Uterus (tissue), 4 donors: ENCODE results near the gene RFX8. TPM values are rescaled to one million over a fixed set of nuclear protein-coding genes. Genes with fewer than 3 reads are reported as not detected.

ENCODE experiments used
- DNase-seq, 2 donors: peaks; one replicate each; pipeline ENCODE4 v3.0.0-alpha.2; 2019 to 2020
- H3K27ac ChIP-seq, 2 donors: fragments of 200-600 bp; sonication (generic); 1 replicate in 1 of 2; 2 replicates in 1 of 2; pipeline ENCODE4 v1.5.1; 2016 to 2018
- H3K27me3 ChIP-seq, 2 donors: fragments of 200-600 bp; sonication (generic); one replicate each; pipeline ENCODE4 v1.5.1; 2018 to 2019; ENCODE audit warnings: control low read depth in 1 of 2
- H3K36me3 ChIP-seq, 2 donors: fragments of 200-600 bp; sonication (generic); one replicate each; pipeline ENCODE4 v1.5.1; 2019; ENCODE audit warnings: control low read depth in 1 of 2
- H3K4me1 ChIP-seq, 2 donors: fragments of 200-600 bp; sonication (generic); one replicate each; pipeline ENCODE4 v1.5.1; 2018 to 2019; ENCODE audit warnings: control low read depth in 1 of 2
- H3K4me3 ChIP-seq, 2 donors: fragments of 200-600 bp; sonication (generic); 1 replicate in 1 of 2; 2 replicates in 1 of 2; pipeline ENCODE4 v1.5.1; 2018 to 2019; ENCODE audit warnings: mild to moderate bottlenecking in 1 of 2
- H3K9me3 ChIP-seq, 2 donors: fragments of 200-600 bp; sonication (generic); one replicate each; pipeline ENCODE4 v1.5.1; 2019; ENCODE audit warnings: control low read depth in 1 of 2
- POLR2A ChIP-seq, 2 donors: fragments of 450-650 bp; IDR thresholded peaks; one replicate each; pipeline ENCODE4 v1.6.1; 2016; ENCODE audit warnings: antibody characterized with exemption in 2 of 2, mild to moderate bottlenecking in 1 of 2, moderate library complexity in 1 of 2
- intact Hi-C: fragments of 100-400 bp; cut with DNase I; formaldehyde crosslinking; loops from one replicate; pipeline ENCODE4 v1.15.1; 2023; ENCODE audit warnings: low total_unique reads
- total RNA-seq, 4 donors: library from RNA; depleted of rRNA in 3 of 4; stranded (reverse); fragments of >200 nt in 3 of 4; gene quantifications; one replicate each; pipeline versions ENCODE4 v1.1.0 to v1.2.4, GENCODE V29; 2014 to 2023
- TF ChIP-seq, protein P1 (sequence below), 4 experiments: fragments of 200-600 bp in 2 of 4; fragments of 450-650 bp in 2 of 4; sonication (generic) in 2 of 4; IDR thresholded peaks; one replicate each; pipeline ENCODE4 v1.5.1; 2016 to 2019; ENCODE audit warnings: antibody characterized with exemption in 4 of 4, mild to moderate bottlenecking in 2 of 4, moderate library complexity in 1 of 4
- donor health status: DM: yes; HTN: yes; CAD: no.

The RFX8 gene
- total RNA-seq, 4 donors from 2014 or later, result 0.51 to 1.4 (median 1.1) TPM; not detected in 1

DNA sequence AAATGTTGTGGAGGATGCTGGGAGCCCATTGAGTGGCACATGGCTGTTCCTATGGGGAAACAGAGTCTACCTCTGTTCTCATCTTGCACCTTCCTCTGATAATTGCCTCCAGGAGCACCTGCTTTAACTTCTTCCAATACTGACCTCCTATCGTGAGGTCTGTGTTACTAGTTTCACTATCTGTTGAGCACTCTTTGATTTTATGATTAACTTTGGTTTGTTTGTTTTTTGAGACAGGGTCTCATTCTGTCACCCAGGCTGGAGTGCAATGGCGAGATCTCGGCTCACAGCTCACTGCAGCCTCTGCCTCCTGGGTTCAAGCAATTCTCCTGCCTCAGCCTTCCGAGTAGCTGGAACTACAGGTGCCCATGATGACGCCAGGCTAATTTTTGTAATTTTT lies 12.1 kb upstream of the RFX8 start:
- Histone ChIP-seq H3K27me3 (no peaks in the 10 kb centered on the region), H3K4me3 (no peak overlapping the region), H3K4me1 (no peaks in the 10 kb centered on the region), H3K27ac (no peak overlapping the region), H3K9me3 (no peaks in the 10 kb centered on the region), H3K36me3 (no peaks in the 10 kb centered on the region)
- no peak for DNase-seq
- TF ChIP-seq POLR2A (IDR thresholded peaks at IDR 0.05), result no peak
- TF ChIP-seq, protein P1, sequence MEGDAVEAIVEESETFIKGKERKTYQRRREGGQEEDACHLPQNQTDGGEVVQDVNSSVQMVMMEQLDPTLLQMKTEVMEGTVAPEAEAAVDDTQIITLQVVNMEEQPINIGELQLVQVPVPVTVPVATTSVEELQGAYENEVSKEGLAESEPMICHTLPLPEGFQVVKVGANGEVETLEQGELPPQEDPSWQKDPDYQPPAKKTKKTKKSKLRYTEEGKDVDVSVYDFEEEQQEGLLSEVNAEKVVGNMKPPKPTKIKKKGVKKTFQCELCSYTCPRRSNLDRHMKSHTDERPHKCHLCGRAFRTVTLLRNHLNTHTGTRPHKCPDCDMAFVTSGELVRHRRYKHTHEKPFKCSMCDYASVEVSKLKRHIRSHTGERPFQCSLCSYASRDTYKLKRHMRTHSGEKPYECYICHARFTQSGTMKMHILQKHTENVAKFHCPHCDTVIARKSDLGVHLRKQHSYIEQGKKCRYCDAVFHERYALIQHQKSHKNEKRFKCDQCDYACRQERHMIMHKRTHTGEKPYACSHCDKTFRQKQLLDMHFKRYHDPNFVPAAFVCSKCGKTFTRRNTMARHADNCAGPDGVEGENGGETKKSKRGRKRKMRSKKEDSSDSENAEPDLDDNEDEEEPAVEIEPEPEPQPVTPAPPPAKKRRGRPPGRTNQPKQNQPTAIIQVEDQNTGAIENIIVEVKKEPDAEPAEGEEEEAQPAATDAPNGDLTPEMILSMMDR (IDR thresholded peaks at IDR 0.05), result no peak
- intact Hi-C loops, result no loop called here

DNA sequence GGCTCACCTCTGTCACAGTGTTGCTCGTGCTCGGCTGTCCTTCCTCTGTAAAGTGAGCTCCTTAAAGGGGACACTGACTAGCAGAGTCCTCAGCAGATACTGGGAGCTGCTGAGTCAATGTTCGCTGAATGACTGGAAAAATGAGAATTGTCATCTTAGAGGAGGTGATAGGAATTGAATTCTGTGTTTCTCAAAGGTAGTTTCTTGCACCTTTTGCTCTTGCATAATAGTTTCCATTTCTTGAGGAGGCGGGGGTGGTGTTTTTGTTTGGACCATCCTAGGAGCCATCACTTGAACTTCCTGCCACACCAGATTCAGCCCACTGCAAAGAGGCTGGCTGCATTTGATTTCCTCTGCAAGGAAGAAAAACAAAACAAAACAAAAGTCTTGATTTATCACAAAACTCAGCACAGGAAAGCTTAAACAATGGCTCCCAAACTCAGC lies 11.4 kb upstream of the RFX8 start:
- Histone ChIP-seq H3K27ac (no peak overlapping the region), H3K4me1 (no peaks in the 10 kb centered on the region), H3K27me3 (no peaks in the 10 kb centered on the region), H3K36me3 (no peaks in the 10 kb centered on the region), H3K4me3 (no peak overlapping the region), H3K9me3 (no peaks in the 10 kb centered on the region)
- TF ChIP-seq, protein P1 (IDR thresholded peaks at IDR 0.05), result no peak
- TF ChIP-seq POLR2A (IDR thresholded peaks at IDR 0.05), result no peak
- intact Hi-C loops, result no loop called here
- DNase-seq, result no peak

DNA sequence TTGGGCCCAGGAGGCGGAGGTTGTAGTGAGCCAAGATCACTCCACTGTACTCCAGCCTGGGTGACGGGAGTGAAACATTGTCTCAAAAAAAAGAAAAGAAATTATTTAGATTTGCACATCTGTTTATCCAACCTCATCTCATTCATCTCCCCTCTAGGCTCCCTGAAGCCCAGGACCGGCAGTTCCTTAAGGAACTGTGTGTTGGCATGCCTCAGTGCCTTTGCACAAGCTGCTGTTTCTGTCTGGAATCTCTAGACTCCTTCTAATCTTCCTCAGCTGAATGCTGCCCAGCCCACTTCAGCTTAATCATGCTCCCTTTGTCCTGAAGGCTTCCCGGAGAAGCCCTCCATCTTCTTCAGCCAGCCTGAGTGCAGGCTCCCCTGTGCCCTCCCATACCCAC lies 10.9 kb upstream of the RFX8 start:
- no peaks in the 10 kb centered on the region for H3K27me3 ChIP-seq
- intact Hi-C loops, result no loop called here
- no peak for TF ChIP-seq POLR2A (IDR thresholded peaks at IDR 0.05)
- TF ChIP-seq, protein P1 (IDR thresholded peaks at IDR 0.05), result no peak

DNA sequence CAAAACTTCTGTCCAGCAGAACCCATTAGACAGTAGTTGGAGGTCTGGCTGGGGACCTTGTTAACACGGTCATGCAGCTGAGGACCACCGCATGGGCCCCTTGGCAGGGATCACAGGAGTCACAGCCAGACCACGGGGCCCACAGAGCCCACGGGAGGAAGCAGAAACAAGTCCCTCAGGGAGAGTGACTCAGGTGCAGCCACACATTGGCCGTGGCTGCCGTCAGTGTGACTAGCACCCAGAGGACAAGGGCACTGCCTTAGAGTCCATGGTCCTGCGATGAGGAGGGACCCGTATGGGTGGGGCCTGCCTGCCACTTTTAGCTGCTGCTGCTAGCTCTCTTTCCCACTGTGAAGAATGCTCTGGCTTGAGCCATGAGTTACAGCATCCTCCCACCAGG lies 5.9 kb upstream of the RFX8 start:
- no peak overlapping the region for H3K27ac ChIP-seq
- no peak for DNase-seq
- no peak for TF ChIP-seq POLR2A (IDR thresholded peaks at IDR 0.05)
- TF ChIP-seq, protein P1 (IDR thresholded peaks at IDR 0.05), result no peak
- no peaks in the 10 kb centered on the region for H3K9me3 ChIP-seq
- no peak overlapping the region for H3K4me3 ChIP-seq
- no peaks in the 10 kb centered on the region for H3K27me3 ChIP-seq
- no peaks in the 10 kb centered on the region for H3K36me3 ChIP-seq
- no peaks in the 10 kb centered on the region for H3K4me1 ChIP-seq
- intact Hi-C loops, result no loop called here

More for the DNA sequence above, 10.9 kb upstream of the RFX8 start:
- Histone ChIP-seq H3K9me3 (no peaks in the 10 kb centered on the region), H3K4me1 (no peaks in the 10 kb centered on the region), H3K4me3 (no peak overlapping the region), H3K36me3 (no peaks in the 10 kb centered on the region), H3K27ac (no peak overlapping the region)
- no peak for DNase-seq

DNA sequence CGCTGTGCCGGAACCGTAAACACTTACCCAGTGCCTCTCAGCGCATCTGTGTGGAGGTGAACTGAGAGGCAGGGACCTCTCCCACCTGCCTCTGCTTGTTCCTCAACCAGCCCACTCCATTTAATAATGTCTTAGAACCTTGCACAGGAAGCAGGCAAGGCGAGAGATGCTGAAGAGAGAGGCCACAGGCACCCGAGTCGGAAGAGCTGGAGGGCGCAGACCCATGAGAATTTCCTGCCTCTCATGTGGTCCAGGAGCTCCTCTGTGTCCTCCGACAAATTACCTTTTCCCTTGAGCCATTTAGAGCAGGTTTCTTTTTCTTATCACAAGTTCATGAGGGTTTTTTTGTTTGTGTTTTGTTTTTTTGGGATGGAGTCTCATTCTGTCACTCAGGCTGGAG lies 4.9 kb upstream of the RFX8 start:
- Histone ChIP-seq H3K27me3 (no peaks in the 10 kb centered on the region), H3K4me3 (no peak overlapping the region), H3K27ac (no peak overlapping the region), H3K4me1 (no peaks in the 10 kb centered on the region), H3K36me3 (no peaks in the 10 kb centered on the region), H3K9me3 (no peaks in the 10 kb centered on the region)
- intact Hi-C loops, result no loop called here
- DNase-seq, result no peak
- no peak for TF ChIP-seq POLR2A (IDR thresholded peaks at IDR 0.05)
- TF ChIP-seq, protein P1 (IDR thresholded peaks at IDR 0.05), result no peak
